ENCODE data around the gene NDRG3. TPM values are rescaled to one million over a fixed set of nuclear protein-coding genes. Genes with fewer than 3 reads are reported as not detected.
A peak's percentile ranks its signal among the peaks of the same experiment; 100 is the strongest.

The NDRG3 gene
- polyA plus RNA-seq, 1 donor from 2014 or later = 61.0 TPM

GRCh38 chr20:36793294-36794115 lies 47.6 kb upstream of the NDRG3 start:
- H3K27ac ChIP-seq (ENCODE audit: low read length) = no peak overlapping the region
- no peak overlapping the region for H3K4me2 ChIP-seq (ENCODE audit: low read length)
- H3K9me3 ChIP-seq (ENCODE audit: low read length) = no peaks in the 10 kb centered on the region
- no peak overlapping the region for H3K4me3 ChIP-seq (ENCODE audit: low read length)
- peaks cover 8% of the 10 kb centered on the region for H3K79me2 ChIP-seq (replicated peaks; ENCODE audit: insufficient read depth, low read length)
- no peaks in the 10 kb centered on the region for H3F3A ChIP-seq (ENCODE audit: insufficient read depth, low read length, poor library complexity, severe bottlenecking)
- H3K9ac ChIP-seq (ENCODE audit: low read length) = no peak overlapping the region
- H2AFZ ChIP-seq (ENCODE audit: low read depth, low read length) = no peak overlapping the region
- TF ChIP-seq EP300 (conservative IDR thresholded peaks at IDR 0.05; ENCODE audit: poor library complexity, severe bottlenecking) (no peak), EZH2 (IDR thresholded peaks at IDR 0.05; ENCODE audit: borderline replicate concordance, insufficient read depth, low read length, poor library complexity, severe bottlenecking) (no peak), RAD21 (conservative IDR thresholded peaks at IDR 0.05) (no peak), TAF1 (IDR thresholded peaks at IDR 0.05; ENCODE audit: low read depth) (no peak), POLR2AphosphoS5 (IDR thresholded peaks at IDR 0.05) (no peak)
- TF ChIP-seq, protein P1, sequence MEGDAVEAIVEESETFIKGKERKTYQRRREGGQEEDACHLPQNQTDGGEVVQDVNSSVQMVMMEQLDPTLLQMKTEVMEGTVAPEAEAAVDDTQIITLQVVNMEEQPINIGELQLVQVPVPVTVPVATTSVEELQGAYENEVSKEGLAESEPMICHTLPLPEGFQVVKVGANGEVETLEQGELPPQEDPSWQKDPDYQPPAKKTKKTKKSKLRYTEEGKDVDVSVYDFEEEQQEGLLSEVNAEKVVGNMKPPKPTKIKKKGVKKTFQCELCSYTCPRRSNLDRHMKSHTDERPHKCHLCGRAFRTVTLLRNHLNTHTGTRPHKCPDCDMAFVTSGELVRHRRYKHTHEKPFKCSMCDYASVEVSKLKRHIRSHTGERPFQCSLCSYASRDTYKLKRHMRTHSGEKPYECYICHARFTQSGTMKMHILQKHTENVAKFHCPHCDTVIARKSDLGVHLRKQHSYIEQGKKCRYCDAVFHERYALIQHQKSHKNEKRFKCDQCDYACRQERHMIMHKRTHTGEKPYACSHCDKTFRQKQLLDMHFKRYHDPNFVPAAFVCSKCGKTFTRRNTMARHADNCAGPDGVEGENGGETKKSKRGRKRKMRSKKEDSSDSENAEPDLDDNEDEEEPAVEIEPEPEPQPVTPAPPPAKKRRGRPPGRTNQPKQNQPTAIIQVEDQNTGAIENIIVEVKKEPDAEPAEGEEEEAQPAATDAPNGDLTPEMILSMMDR (IDR thresholded peaks at IDR 0.05; ENCODE audit: poor library complexity, severe bottlenecking) = no peak
- H3K36me3 ChIP-seq (ENCODE audit: insufficient read depth, low read length) = peaks cover 29% of the 10 kb centered on the region
- no peaks in the 10 kb centered on the region for H3K9me2 ChIP-seq (ENCODE audit: insufficient read depth, low read length)
- no peaks in the 10 kb centered on the region for H3K27me3 ChIP-seq (ENCODE audit: insufficient read depth, low read depth, low read length)
- peaks cover 5% of the 10 kb centered on the region for H4K20me1 ChIP-seq (ENCODE audit: insufficient read depth)

DNA sequence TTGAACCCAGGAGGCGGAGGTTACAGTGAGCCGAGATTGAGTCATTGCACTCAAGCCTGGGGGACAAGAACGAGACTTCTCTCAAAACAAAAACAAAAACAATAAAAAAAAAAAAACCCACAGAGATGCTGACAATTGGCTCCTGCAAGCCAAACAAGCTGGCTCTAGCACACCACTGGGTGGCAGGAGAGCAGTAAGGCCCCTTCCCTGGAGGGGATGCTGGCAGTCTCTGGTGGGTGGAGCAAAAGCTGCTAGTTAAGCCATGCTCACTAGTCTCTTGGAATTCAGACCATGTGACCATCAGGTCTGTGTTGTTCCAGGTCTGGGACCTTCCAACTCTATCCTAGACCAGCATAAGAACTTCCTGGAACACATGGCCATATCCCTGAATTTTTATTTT lies 46.5 kb upstream of the NDRG3 start:
- Histone ChIP-seq H3K9ac (ENCODE audit: low read length) (no peak overlapping the region), H3K9me3 (ENCODE audit: low read length) (no peaks in the 10 kb centered on the region), H3K27me3 (ENCODE audit: insufficient read depth, low read depth, low read length) (no peaks in the 10 kb centered on the region), H4K20me1 (ENCODE audit: insufficient read depth) (peaks cover 5% of the 10 kb centered on the region), H3F3A (ENCODE audit: insufficient read depth, low read length, poor library complexity, severe bottlenecking) (no peaks in the 10 kb centered on the region), H3K4me2 (ENCODE audit: low read length) (no peak overlapping the region), H2AFZ (ENCODE audit: low read depth, low read length) (no peak overlapping the region), H3K9me2 (ENCODE audit: insufficient read depth, low read length) (no peaks in the 10 kb centered on the region), H3K27ac (ENCODE audit: low read length) (no peak overlapping the region), H3K36me3 (ENCODE audit: insufficient read depth, low read length) (peaks cover 18% of the 10 kb centered on the region), H3K4me3 (ENCODE audit: low read length) (no peak overlapping the region), H3K79me2 (replicated peaks; ENCODE audit: insufficient read depth, low read length) (peaks cover 8% of the 10 kb centered on the region)
- TF ChIP-seq SMC3 (conservative IDR thresholded peaks at IDR 0.05; ENCODE audit: poor library complexity) = peak; percentile 61
- no peak for TF ChIP-seq TAF1 (IDR thresholded peaks at IDR 0.05; ENCODE audit: low read depth)
- no peak for TF ChIP-seq EZH2 (IDR thresholded peaks at IDR 0.05; ENCODE audit: borderline replicate concordance, insufficient read depth, low read length, poor library complexity, severe bottlenecking)
- TF ChIP-seq, protein P1 (IDR thresholded peaks at IDR 0.05; ENCODE audit: poor library complexity, severe bottlenecking) = peak; percentile 49
- TF ChIP-seq RAD21 (conservative IDR thresholded peaks at IDR 0.05) = peak; percentile 32

GRCh38 chr20:36791862-36792261 lies 46.0 kb upstream of the NDRG3 start:
- H3K4me3 ChIP-seq (ENCODE audit: low read length) = no peak overlapping the region
- H3K9me2 ChIP-seq (ENCODE audit: insufficient read depth, low read length) = no peaks in the 10 kb centered on the region
- no peaks in the 10 kb centered on the region for H3F3A ChIP-seq (ENCODE audit: insufficient read depth, low read length, poor library complexity, severe bottlenecking)
- no peaks in the 10 kb centered on the region for H3K27me3 ChIP-seq (ENCODE audit: insufficient read depth, low read depth, low read length)
- H3K9me3 ChIP-seq (ENCODE audit: low read length) = no peaks in the 10 kb centered on the region
- H3K9ac ChIP-seq (ENCODE audit: low read length) = no peak overlapping the region
- H3K36me3 ChIP-seq (ENCODE audit: insufficient read depth, low read length) = peaks cover 15% of the 10 kb centered on the region
- peaks cover 5% of the 10 kb centered on the region for H4K20me1 ChIP-seq (ENCODE audit: insufficient read depth)
- H3K79me2 ChIP-seq (replicated peaks; ENCODE audit: insufficient read depth, low read length) = peaks cover 8% of the 10 kb centered on the region
- H3K4me2 ChIP-seq (ENCODE audit: low read length) = no peak overlapping the region
- no peak for TF ChIP-seq EZH2 (IDR thresholded peaks at IDR 0.05; ENCODE audit: borderline replicate concordance, insufficient read depth, low read length, poor library complexity, severe bottlenecking)
- no peak for TF ChIP-seq EP300 (conservative IDR thresholded peaks at IDR 0.05; ENCODE audit: poor library complexity, severe bottlenecking)
- no peak for TF ChIP-seq MXI1 (conservative IDR thresholded peaks at IDR 0.05; ENCODE audit: poor library complexity, severe bottlenecking)
- TF ChIP-seq POLR2AphosphoS5 (IDR thresholded peaks at IDR 0.05) = no peak
- TF ChIP-seq, protein P2, sequence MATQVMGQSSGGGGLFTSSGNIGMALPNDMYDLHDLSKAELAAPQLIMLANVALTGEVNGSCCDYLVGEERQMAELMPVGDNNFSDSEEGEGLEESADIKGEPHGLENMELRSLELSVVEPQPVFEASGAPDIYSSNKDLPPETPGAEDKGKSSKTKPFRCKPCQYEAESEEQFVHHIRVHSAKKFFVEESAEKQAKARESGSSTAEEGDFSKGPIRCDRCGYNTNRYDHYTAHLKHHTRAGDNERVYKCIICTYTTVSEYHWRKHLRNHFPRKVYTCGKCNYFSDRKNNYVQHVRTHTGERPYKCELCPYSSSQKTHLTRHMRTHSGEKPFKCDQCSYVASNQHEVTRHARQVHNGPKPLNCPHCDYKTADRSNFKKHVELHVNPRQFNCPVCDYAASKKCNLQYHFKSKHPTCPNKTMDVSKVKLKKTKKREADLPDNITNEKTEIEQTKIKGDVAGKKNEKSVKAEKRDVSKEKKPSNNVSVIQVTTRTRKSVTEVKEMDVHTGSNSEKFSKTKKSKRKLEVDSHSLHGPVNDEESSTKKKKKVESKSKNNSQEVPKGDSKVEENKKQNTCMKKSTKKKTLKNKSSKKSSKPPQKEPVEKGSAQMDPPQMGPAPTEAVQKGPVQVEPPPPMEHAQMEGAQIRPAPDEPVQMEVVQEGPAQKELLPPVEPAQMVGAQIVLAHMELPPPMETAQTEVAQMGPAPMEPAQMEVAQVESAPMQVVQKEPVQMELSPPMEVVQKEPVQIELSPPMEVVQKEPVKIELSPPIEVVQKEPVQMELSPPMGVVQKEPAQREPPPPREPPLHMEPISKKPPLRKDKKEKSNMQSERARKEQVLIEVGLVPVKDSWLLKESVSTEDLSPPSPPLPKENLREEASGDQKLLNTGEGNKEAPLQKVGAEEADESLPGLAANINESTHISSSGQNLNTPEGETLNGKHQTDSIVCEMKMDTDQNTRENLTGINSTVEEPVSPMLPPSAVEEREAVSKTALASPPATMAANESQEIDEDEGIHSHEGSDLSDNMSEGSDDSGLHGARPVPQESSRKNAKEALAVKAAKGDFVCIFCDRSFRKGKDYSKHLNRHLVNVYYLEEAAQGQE (IDR thresholded peaks at IDR 0.05; ENCODE audit: borderline replicate concordance) = no peak
- TF ChIP-seq TAF1 (IDR thresholded peaks at IDR 0.05; ENCODE audit: low read depth) = no peak
- TF ChIP-seq RAD21 (conservative IDR thresholded peaks at IDR 0.05) = no peak
- no peak for TF ChIP-seq SMC3 (conservative IDR thresholded peaks at IDR 0.05; ENCODE audit: poor library complexity)
- no peak overlapping the region for H2AFZ ChIP-seq (ENCODE audit: low read depth, low read length)
- H3K27ac ChIP-seq (ENCODE audit: low read length) = no peak overlapping the region
